ENCODE data around the gene CPED1.
"Not testable (repeated sequence)": the region's sequence is repeated elsewhere in the genome, so short reads cannot be mapped to it uniquely, and the experiment has no call there.

Gene CPED1

GRCh38 chr7:120981888-120982615 lies 6.5 kb upstream of the CPED1 start:
- no peak for DNase-seq

- not testable (repeated sequence) for DNase-seq
These were observed 4.9 kb upstream of the CPED1 start for GRCh38 chr7:120983592-120983991.

GRCh38 chr7:120984406-120984805 lies 4.1 kb upstream of the CPED1 start:
- DNase-seq: no peak

- DNase-seq: no peak
These were observed 3.3 kb upstream of the CPED1 start for GRCh38 chr7:120985130-120985758.

- no peak for DNase-seq
These were observed 2.7 kb upstream of the CPED1 start for GRCh38 chr7:120985839-120986238.

- no peak for DNase-seq
These were observed 1.9 kb upstream of the CPED1 start for GRCh38 chr7:120986650-120987049.

- DNase-seq: no peak
These were observed 1.2 kb upstream of the CPED1 start for GRCh38 chr7:120987280-120987679.

GRCh38 chr7:120987683-120988590 lies 574 bp upstream of the CPED1 start:
- DNase-seq: peak; percentile 74 to 77

GRCh38 chr7:120989257-120990220 lies 1.0 kb downstream of the CPED1 start:
- no peak for DNase-seq

- DNase-seq: no peak
These were observed 2.1 kb downstream of the CPED1 start for GRCh38 chr7:120990468-120991118.

GRCh38 chr7:120991161-120991560 lies 2.6 kb downstream of the CPED1 start:
- no peak for DNase-seq

- DNase-seq: no peak
These were observed 3.1 kb downstream of the CPED1 start for GRCh38 chr7:120991581-120991980.

GRCh38 chr7:120992272-120992964 lies 3.9 kb downstream of the CPED1 start:
- no peak for DNase-seq

GRCh38 chr7:120992965-120993494 lies 4.5 kb downstream of the CPED1 start:
- no peak for DNase-seq

GRCh38 chr7:120993553-120994191 lies 5.2 kb downstream of the CPED1 start:
- DNase-seq: no peak

- DNase-seq: no peak
These were observed 6.2 kb downstream of the CPED1 start for GRCh38 chr7:120994512-120995410.

GRCh38 chr7:120995654-120996053 lies 7.1 kb downstream of the CPED1 start:
- no peak for DNase-seq

- DNase-seq: no peak
These were observed 7.9 kb downstream of the CPED1 start for GRCh38 chr7:120996333-120996987.

GRCh38 chr7:120996988-120997345 lies 8.5 kb downstream of the CPED1 start:
- no peak for DNase-seq

All from NCI-H1930 (cell line).